Measurements from ENCODE around the gene PRAMEF10.
"Not testable (repeated sequence)": the region's sequence is repeated elsewhere in the genome, so short reads cannot be mapped to it uniquely, and the experiment has no call there.

PRAMEF10 gene, protein sequence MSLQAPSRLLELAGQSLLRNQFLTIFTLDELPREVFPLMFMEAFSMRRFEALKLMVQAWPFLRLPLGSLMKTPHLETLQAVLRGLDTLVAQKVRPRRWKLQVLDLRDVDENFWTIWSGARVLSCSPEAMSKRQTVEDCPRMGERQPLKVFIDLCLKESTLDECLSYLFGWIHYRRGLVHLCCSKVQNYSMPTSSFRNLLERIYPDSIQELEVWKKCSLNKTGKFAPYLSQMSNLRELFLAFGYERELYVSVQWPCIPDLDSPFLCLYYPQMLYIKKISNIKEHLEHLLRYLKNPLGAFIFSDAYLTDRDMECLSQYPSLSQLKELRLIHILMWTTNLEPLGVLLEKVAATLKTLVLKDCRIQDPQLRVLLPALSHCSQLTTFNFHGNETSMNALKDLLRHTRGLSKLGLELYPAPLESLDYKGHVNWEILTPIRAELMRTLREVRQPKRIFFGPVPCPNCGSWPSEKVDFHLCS

GRCh38 chr1:12898170-12898569 lies at the start of gene PRAMEF10:
Gene PRAMEF10 (minus strand): TSS chr1:12898270. CDS start chr1:12895847, 2,423 bp downstream.
- DNase-seq (ENCODE audit: low spot score): not testable (repeated sequence)

GRCh38 chr1:12947480-12947879 lies 49.4 kb upstream of the PRAMEF10 start, which contains the start of gene PRAMEF6:
Gene PRAMEF6 (minus strand): TSS chr1:12947580. CDS start chr1:12942518, 5,062 bp downstream.
- DNase-seq (ENCODE audit: low spot score): not testable (repeated sequence)

DNA sequence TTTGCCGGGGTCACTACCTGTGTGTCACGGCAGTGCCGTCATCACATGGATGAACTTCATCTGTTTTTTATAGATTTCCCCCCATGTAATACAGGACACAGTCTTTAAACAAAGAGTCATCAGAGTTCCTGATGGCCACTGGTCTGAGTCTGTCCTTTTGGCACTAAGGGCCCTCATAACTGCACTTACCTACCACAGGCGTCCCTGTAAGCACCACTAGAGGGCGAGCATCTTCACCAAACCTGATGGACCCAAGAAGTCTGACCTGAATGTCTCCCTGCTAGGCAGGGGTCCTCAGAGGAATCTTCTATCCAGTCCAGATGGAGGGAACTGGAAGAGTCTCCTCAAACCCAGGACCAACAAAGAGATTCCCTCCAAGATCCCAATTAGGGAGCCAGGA lies 26.3 kb upstream of the PRAMEF10 start:
- not testable (repeated sequence) for DNase-seq (ENCODE audit: low spot score)

GRCh38 chr1:12921749-12922148 lies 23.7 kb upstream of the PRAMEF10 start:
- DNase-seq (ENCODE audit: low spot score): not testable (repeated sequence)

- not testable (repeated sequence) for DNase-seq (ENCODE audit: low spot score)
These were observed 18.2 kb upstream of the PRAMEF10 start, which contains the start of gene PRAMEF7 for GRCh38 chr1:12916310-12916709. Gene PRAMEF7 (plus strand): TSS chr1:12916610. CDS start chr1:12917693, 1,083 bp downstream.

DNA sequence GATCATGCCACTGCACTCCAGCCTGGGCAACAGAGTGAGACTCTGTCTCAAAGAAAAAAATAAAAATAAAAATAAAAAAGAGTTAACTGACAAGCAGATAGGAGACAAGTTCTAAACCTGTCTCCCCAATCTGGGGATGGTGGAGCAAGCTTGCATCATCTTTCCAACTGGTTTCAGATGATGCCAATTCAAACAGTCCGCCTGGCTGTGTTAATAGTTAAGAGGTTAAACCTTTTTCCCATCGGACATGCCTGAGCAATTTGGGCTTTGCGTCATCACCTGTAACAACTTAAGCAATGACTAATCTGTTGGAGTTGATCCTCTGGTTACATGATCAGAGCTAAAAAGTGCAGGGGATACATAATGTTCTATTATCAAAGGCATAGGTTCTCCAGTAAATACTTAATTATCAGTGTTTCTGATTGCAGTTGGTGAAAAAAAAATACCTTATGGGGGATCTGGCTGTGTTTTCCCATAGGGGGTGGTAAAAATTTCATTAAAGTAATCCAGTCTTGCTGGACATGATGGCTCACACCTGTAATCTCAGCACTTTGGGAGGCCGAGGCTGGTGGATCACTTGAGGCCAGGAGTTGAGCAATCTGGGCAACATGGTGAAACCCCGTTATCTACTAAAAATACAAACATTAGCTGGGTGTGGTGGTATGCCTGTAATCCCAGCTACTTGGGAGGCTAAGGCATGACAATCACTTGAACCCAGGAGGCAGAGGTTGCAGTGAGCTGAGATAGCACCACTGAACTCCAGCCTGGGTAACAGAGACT lies 5.9 kb upstream of the PRAMEF10 start:
- DNase-seq (ENCODE audit: low spot score): not testable (repeated sequence)

DNA sequence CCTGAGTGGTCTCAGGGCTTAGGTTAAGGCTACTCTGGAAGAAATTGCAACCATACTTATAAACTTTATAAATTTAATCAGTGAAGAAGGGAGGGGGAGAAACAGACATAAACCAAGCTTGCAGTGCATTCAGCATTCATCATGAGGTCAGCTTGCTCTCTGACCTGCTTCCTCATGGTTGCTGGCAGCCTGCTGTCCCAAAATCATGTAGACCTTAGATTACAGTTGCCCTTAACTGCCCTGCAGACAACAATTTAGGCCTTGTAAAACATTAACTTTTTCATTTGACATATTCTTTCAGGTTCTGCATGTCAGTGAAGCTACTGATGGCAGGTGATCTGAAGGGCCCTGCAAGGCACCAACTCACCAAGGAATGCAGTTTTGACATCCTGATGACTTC lies 1.1 kb upstream of the PRAMEF10 start:
- not testable (repeated sequence) for DNase-seq (ENCODE audit: low spot score)

DNA sequence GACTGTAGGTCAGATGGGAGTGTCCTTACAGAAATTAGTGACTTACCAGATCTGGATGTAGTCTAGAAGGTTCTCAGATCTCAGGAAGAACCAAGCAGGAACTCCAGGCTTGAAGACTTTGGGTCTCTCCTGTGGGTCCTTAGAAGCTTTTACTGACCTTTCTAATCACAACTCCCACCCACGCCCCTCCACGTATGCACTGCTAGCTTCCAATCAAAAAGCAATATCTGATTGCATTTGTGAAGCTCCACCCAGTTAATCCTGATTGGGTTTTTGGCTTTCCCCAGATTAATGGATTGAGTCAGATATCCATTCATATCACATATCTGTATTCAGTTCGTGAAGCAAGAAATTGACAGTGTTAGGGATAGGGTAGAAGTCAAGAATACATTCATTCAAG lies 12.0 kb downstream of the PRAMEF10 start, which contains the start of gene PRAMEF4:
Gene PRAMEF4, minus strand, starts transcription at position 101 of the 400 bp plus-strand sequence. CDS start 2,807 bp downstream, outside the sequence.
- not testable (repeated sequence) for DNase-seq (ENCODE audit: low spot score)

GRCh38 chr1:12878453-12878852 lies 19.6 kb downstream of the PRAMEF10 start:
- not testable (repeated sequence) for DNase-seq (ENCODE audit: low spot score)

DNA sequence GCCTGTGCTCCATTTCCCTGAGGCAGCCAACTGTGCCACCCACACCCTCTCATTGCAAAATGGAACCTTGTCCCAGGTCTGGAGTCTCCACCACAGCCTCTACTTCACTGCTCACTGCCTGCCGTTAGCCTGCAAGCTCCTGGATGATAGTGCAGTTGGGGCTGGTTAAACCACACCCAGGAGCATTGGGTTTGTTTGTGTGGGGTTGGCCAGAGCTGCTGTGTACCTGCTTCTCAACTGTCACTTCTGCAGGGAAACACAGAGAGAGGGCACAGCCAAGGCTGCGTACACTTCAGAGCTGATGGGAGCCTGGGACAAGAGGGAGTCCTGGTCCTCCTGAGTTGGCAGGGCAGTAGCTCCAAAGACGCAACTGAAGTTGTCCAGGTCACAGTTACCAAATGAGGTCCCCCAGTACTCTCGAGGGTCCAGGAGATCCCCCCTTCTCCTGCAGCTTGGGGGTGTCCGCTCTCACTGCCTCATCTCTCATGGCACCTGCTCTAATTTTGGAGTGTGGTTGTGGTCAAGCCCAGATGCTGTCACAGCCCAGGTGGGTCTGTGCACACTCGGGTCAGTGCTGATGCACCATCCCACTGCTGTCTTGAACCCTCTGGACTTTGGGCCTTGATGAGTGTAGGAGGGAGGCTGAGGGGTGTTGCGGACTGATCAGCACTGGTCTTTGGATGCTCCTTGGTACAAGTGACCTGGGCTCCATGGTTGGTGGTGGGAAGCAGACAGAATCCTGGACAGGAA lies 34.8 kb downstream of the PRAMEF10 start:
- not testable (repeated sequence) for DNase-seq (ENCODE audit: low spot score)

- DNase-seq (ENCODE audit: low spot score): not testable (repeated sequence)
These were observed 41.3 kb downstream of the PRAMEF10 start, which contains the start of gene PRAMEF2 for GRCh38 chr1:12856786-12857185. Gene PRAMEF2 (plus strand): TSS chr1:12857086. CDS start chr1:12859010, 1,924 bp downstream.

DNA sequence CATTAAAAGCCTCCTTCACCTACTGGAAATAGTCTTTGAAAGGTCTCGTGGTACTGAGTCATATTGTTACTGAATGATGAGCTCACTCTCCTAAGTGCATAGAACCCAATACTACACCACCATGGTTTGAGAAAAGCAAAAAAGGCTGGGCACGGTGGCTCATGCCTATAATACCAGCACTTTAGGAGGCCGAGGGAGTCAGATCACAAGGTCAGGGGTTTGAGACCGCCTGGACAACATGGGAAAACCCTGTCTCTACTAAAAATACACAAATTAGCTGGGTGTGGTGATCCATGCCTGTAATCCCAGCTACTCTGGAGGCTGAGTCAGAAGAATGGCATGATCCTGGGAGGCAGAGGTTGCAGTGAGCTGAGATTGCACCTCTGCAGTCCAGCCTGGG lies 46.3 kb downstream of the PRAMEF10 start:
- no peak for DNase-seq (ENCODE audit: low spot score)

GRCh38 chr1:12848620-12849019 lies 49.5 kb downstream of the PRAMEF10 start, which contains the start of gene HNRNPCL1:
Gene HNRNPCL1 (minus strand): TSS chr1:12848720. CDS start chr1:12848289, 431 bp downstream.
- DNase-seq (ENCODE audit: low spot score): not testable (repeated sequence)
